ENCODE results near the gene EYS.

GRCh38 chr6:64538722-64539121 lies 1168.3 kb downstream of the EYS start:
- no peak for TF ChIP-seq EZH2 (IDR thresholded peaks at IDR 0.05; ENCODE audit: insufficient read depth, poor library complexity, severe bottlenecking)
- no peak for TF ChIP-seq EZH2phosphoT487 (IDR thresholded peaks at IDR 0.05; ENCODE audit: insufficient read depth, low read depth)

Data from GM23248 (cell line).